GM11168 (cell line): ENCODE data around the gene SFXN5.
"Not testable (repeated sequence)": the region's sequence is repeated elsewhere in the genome, so short reads cannot be mapped to it uniquely, and the experiment has no call there.

ENCODE experiments used
- in situ Hi-C: fragments of 300-500 bp; cut with MboI; formaldehyde crosslinking; loops from one replicate; pipeline ENCODE4 v1.12.0; 2022; ENCODE audit warnings: low sequenced_read_pairs; ENCODE audit not compliant: unreplicated experiment

The SFXN5 gene

GRCh38 chr2:72915907-72916742 is 155.4 kb downstream of the SFXN5 start:
- in situ Hi-C loops: no loop called here

- in situ Hi-C loops: no loop called here
These were observed 156.1 kb downstream of the SFXN5 start for GRCh38 chr2:72915320-72915906.

- in situ Hi-C loops: no loop called here
These were observed 156.8 kb downstream of the SFXN5 start for GRCh38 chr2:72914589-72915319.

GRCh38 chr2:72914206-72914559 is 157.3 kb downstream of the SFXN5 start:
- in situ Hi-C loops: no loop called here

- in situ Hi-C loops: no loop called here
These were observed 157.9 kb downstream of the SFXN5 start for GRCh38 chr2:72913486-72914205.

- in situ Hi-C loops: no loop called here
These were observed 160.3 kb downstream of the SFXN5 start for GRCh38 chr2:72911256-72911655.

GRCh38 chr2:72908741-72909140 is 162.8 kb downstream of the SFXN5 start:
- in situ Hi-C loops: no loop called here

GRCh38 chr2:72907369-72907768 is 164.1 kb downstream of the SFXN5 start:
- in situ Hi-C loops: not testable (repeated sequence)

- in situ Hi-C loops: no loop called here
These were observed 170.1 kb downstream of the SFXN5 start for GRCh38 chr2:72901426-72901825.

- in situ Hi-C loops: no loop called here
These were observed 171.2 kb downstream of the SFXN5 start for GRCh38 chr2:72900191-72900825.

GRCh38 chr2:72898585-72898906 is 173.0 kb downstream of the SFXN5 start:
- in situ Hi-C loops: loop anchor here (10.0 kb wide), 1 partner anchor 76 kb away; no protein-coding TSS in a partner anchor

GRCh38 chr2:72897785-72898584 is 173.5 kb downstream of the SFXN5 start:
- in situ Hi-C loops: loop anchor here (10.0 kb wide), 1 partner anchor 77 kb away; no protein-coding TSS in a partner anchor

- in situ Hi-C loops: loop anchor here (10.0 kb wide), 1 partner anchor 78 kb away; no protein-coding TSS in a partner anchor
These were observed 175.1 kb downstream of the SFXN5 start for GRCh38 chr2:72896446-72896845.

GRCh38 chr2:72895759-72896281 is 175.7 kb downstream of the SFXN5 start:
- in situ Hi-C loops: loop anchor here (10.0 kb wide), 1 partner anchor 79 kb away; no protein-coding TSS in a partner anchor

GRCh38 chr2:72895154-72895553 is 176.4 kb downstream of the SFXN5 start:
- in situ Hi-C loops: loop anchor here (10.0 kb wide), 1 partner anchor 80 kb away; no protein-coding TSS in a partner anchor

GRCh38 chr2:72894514-72894913 is 177.0 kb downstream of the SFXN5 start:
- in situ Hi-C loops: loop anchor here (10.0 kb wide), 1 partner anchor 80 kb away; no protein-coding TSS in a partner anchor

- in situ Hi-C loops: loop anchor here (10.0 kb wide), 1 partner anchor 81 kb away; no protein-coding TSS in a partner anchor
These were observed 177.8 kb downstream of the SFXN5 start for GRCh38 chr2:72893594-72894319.
